GM13976 (cell line): ENCODE data around the gene ELMO1.

Source experiments
- DNase-seq: peaks from one replicate; pipeline ENCODE4 v3.0.0; 2012; ENCODE audit warnings: low spot score
- in situ Hi-C: fragments of 300-500 bp; cut with MboI; formaldehyde crosslinking; loops from one replicate; pipeline ENCODE4 v1.12.0; 2022; ENCODE audit warnings: low sequenced_read_pairs, mixed read lengths, inconsistent platforms; ENCODE audit not compliant: unreplicated experiment
- TF ChIP-seq, protein P1 (sequence below): IDR thresholded peaks from 2 replicates; pipeline ENCODE4 v1.5.1; 2012; ENCODE audit warnings: borderline replicate concordance, mild to moderate bottlenecking; ENCODE audit not compliant: insufficient read depth; ENCODE audit errors: extremely low read depth, missing control alignments, control extremely low read depth

ELMO1 gene

DNA sequence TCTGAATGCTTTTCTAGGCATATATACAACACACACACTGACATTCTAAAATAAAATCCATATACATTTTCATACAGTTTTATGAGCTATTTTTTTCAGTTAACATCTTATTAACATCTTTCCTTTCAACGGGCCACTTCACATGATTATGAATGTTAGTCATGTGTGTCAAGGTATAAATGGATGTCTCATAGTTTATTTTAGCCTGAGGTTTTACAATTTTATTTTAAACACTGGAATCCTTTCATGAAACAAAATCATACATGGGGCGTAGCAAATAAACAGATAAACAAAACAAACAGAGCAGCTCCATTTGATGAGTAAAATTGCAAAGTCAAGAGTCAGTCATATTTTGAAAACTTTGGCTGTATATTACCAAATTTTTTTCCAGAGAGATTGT is 604.3 kb downstream of the ELMO1 start:
- TF ChIP-seq, protein P1, sequence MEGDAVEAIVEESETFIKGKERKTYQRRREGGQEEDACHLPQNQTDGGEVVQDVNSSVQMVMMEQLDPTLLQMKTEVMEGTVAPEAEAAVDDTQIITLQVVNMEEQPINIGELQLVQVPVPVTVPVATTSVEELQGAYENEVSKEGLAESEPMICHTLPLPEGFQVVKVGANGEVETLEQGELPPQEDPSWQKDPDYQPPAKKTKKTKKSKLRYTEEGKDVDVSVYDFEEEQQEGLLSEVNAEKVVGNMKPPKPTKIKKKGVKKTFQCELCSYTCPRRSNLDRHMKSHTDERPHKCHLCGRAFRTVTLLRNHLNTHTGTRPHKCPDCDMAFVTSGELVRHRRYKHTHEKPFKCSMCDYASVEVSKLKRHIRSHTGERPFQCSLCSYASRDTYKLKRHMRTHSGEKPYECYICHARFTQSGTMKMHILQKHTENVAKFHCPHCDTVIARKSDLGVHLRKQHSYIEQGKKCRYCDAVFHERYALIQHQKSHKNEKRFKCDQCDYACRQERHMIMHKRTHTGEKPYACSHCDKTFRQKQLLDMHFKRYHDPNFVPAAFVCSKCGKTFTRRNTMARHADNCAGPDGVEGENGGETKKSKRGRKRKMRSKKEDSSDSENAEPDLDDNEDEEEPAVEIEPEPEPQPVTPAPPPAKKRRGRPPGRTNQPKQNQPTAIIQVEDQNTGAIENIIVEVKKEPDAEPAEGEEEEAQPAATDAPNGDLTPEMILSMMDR, result no peak
- no peak for DNase-seq
- in situ Hi-C loops, result no loop called here

- in situ Hi-C loops, result no loop called here
- TF ChIP-seq, protein P1, result no peak
- DNase-seq, result no peak
Observed at GRCh38 chr7:36840904-36841303, 607.8 kb downstream of the ELMO1 start.

GRCh38 chr7:36838616-36839225 is 609.9 kb downstream of the ELMO1 start:
- in situ Hi-C loops, result no loop called here
- no peak for DNase-seq
- TF ChIP-seq, protein P1, result no peak

DNA sequence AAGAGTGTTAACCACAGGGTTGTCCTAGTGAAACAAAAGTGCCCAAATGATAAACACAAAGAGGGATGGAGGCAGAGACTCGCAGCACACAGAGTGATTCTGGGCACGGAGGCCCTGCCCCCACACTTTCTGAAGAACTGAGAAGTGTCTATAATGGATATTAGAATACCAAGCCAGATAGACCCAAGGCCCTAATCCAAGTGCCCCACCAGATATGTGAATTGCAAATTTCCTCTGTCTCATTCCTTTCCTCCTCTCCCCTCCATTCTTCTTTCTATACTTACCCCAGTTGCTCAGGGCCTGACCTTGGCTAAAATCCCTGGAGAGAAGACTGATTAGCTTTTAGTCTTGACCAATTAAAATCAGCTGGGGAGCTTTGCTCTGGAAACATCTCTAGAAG is 617.6 kb downstream of the ELMO1 start:
- no peak for DNase-seq
- in situ Hi-C loops, result no loop called here
- TF ChIP-seq, protein P1, result no peak

- in situ Hi-C loops, result no loop called here
- no peak for DNase-seq
- TF ChIP-seq, protein P1, result no peak
Observed at GRCh38 chr7:36827726-36828703, 620.6 kb downstream of the ELMO1 start.

GRCh38 chr7:36825501-36825900 is 623.2 kb downstream of the ELMO1 start:
- in situ Hi-C loops, result no loop called here
- TF ChIP-seq, protein P1, result no peak
- no peak for DNase-seq
